DOHH2 (cell line): Measurements from ENCODE around the gene NAIF1.

Source experiments
- H3F3A ChIP-seq: fragments of 200-600 bp; sonication (generic), shearing (Covaris generic); 2 replicates; pipeline ENCODE4 v1.6.0; 2016; ENCODE audit warnings: antibody characterized with exemption, mild to moderate bottlenecking; ENCODE audit not compliant: control insufficient read depth, insufficient read depth
- H3K27ac ChIP-seq: fragments of 200-600 bp; sonication (generic); 2 replicates; pipeline ENCODE4 v1.5.1; 2014; ENCODE audit warnings: low read depth, mild to moderate bottlenecking, low read length, moderate library complexity
- H3K27me3 ChIP-seq: fragments of 200-600 bp; sonication (generic); 2 replicates; pipeline ENCODE4 v1.6.1; 2014; ENCODE audit warnings: mild to moderate bottlenecking, low read length, mixed read lengths; ENCODE audit not compliant: control insufficient read depth
- H3K36me3 ChIP-seq: fragments of 200-600 bp; sonication (generic); 2 replicates; pipeline ENCODE4 v1.6.1; 2014; ENCODE audit warnings: mild to moderate bottlenecking, low read length, moderate library complexity, mixed read lengths; ENCODE audit not compliant: control insufficient read depth
- H3K4me1 ChIP-seq: fragments of 200-600 bp; sonication (generic); 2 replicates; pipeline ENCODE4 v1.6.1; 2014; ENCODE audit warnings: mild to moderate bottlenecking, low read length, mixed read lengths; ENCODE audit not compliant: control insufficient read depth
- H3K4me2 ChIP-seq: fragments of 200-600 bp; sonication (generic); 2 replicates; pipeline ENCODE4 v1.6.0; 2014; ENCODE audit warnings: mild to moderate bottlenecking, low read length, moderate library complexity
- H3K4me3 ChIP-seq: fragments of 200-600 bp; sonication (generic); 2 replicates; pipeline ENCODE4 v1.5.1; 2014; ENCODE audit warnings: mild to moderate bottlenecking, low read length, mixed read lengths
- H3K79me2 ChIP-seq: fragments of 200-600 bp; sonication (generic); 2 replicates; pipeline ENCODE4 v1.6.1; 2014; ENCODE audit warnings: mild to moderate bottlenecking, low read length, mixed read lengths; ENCODE audit not compliant: control insufficient read depth
- H3K9me2 ChIP-seq: fragments of 200-600 bp; sonication (generic); replicated peaks from 2 replicates; pipeline ENCODE4 v1.6.1; 2014; ENCODE audit warnings: mild to moderate bottlenecking, low read length, mixed read lengths; ENCODE audit not compliant: control insufficient read depth
- H3K9me3 ChIP-seq: fragments of 200-600 bp; sonication (generic); 2 replicates; pipeline ENCODE4 v1.6.1; 2014; ENCODE audit warnings: antibody characterized with exemption, low read length, mixed read lengths; ENCODE audit not compliant: control insufficient read depth, insufficient read depth
- H4K20me1 ChIP-seq: fragments of 200-600 bp; sonication (generic); 2 replicates; pipeline ENCODE4 v1.6.0; 2014; ENCODE audit warnings: low read depth, mild to moderate bottlenecking, antibody characterized with exemption, low read length, moderate library complexity; ENCODE audit not compliant: control insufficient read depth, insufficient read depth
- CTCF ChIP-seq: fragments of 200-600 bp; sonication (generic); IDR thresholded peaks from one replicate; pipeline ENCODE4 v1.5.1; 2014; ENCODE audit warnings: antibody characterized with exemption, mild to moderate bottlenecking, low read depth, low read length; ENCODE audit not compliant: poor library complexity, severe bottlenecking
- EZH2phosphoT487 ChIP-seq: fragments of 200-600 bp; sonication (generic); IDR thresholded peaks from 2 replicates; pipeline ENCODE4 v1.6.1; 2017; ENCODE audit warnings: borderline replicate concordance, mild to moderate bottlenecking, antibody characterized with exemption, low read length, moderate library complexity, mixed read lengths

NAIF1 gene

GRCh38 chr9:128053560-128053959 lies 13.6 kb downstream of the NAIF1 start:
- no peaks in the 10 kb centered on the region for H4K20me1 ChIP-seq
- H3K27me3 ChIP-seq = no peaks in the 10 kb centered on the region; the same call in 1 of the 2 replicates
- no peaks in the 10 kb centered on the region for H3K36me3 ChIP-seq
- no peaks in the 10 kb centered on the region for H3K9me3 ChIP-seq
- no peak overlapping the region for H3K4me3 ChIP-seq
- peaks cover 4% of the 10 kb centered on the region; the same call in 1 of the 2 replicates for H3F3A ChIP-seq
- H3K27ac ChIP-seq = no peak overlapping the region
- no peak overlapping the region for H3K4me2 ChIP-seq
- H3K79me2 ChIP-seq = no peaks in the 10 kb centered on the region
- TF ChIP-seq EZH2phosphoT487 (no peak), CTCF (no peak)
- H3K4me1 ChIP-seq = peaks cover 14% of the 10 kb centered on the region
- H3K9me2 ChIP-seq = no peaks in the 10 kb centered on the region

GRCh38 chr9:128051932-128052709 lies 15.0 kb downstream of the NAIF1 start:
- peaks cover 14% of the 10 kb centered on the region for H3K4me1 ChIP-seq
- peaks cover 4% of the 10 kb centered on the region; the same call in 1 of the 2 replicates for H3F3A ChIP-seq
- no peaks in the 10 kb centered on the region for H3K9me2 ChIP-seq
- no peak overlapping the region for H3K4me2 ChIP-seq
- H4K20me1 ChIP-seq = no peaks in the 10 kb centered on the region
- TF ChIP-seq EZH2phosphoT487 (no peak), CTCF (no peak)
- H3K36me3 ChIP-seq = no peaks in the 10 kb centered on the region
- H3K27ac ChIP-seq = no peak overlapping the region
- no peaks in the 10 kb centered on the region for H3K9me3 ChIP-seq
- no peaks in the 10 kb centered on the region for H3K79me2 ChIP-seq
- no peak overlapping the region for H3K4me3 ChIP-seq
- no peaks in the 10 kb centered on the region; the same call in 1 of the 2 replicates for H3K27me3 ChIP-seq

- no peak overlapping the region for H3K4me2 ChIP-seq
- H3K4me3 ChIP-seq = no peak overlapping the region
These were observed 17.3 kb downstream of the NAIF1 start for GRCh38 chr9:128049843-128050242.

More at GRCh38 chr9:128049843-128050242, 17.3 kb downstream of the NAIF1 start:
- H3K9me3 ChIP-seq = no peaks in the 10 kb centered on the region
- TF ChIP-seq EZH2phosphoT487 (no peak), CTCF (no peak)
- no peaks in the 10 kb centered on the region for H3K36me3 ChIP-seq
- H3K9me2 ChIP-seq = no peaks in the 10 kb centered on the region
- H4K20me1 ChIP-seq = no peaks in the 10 kb centered on the region
- peaks cover 4% of the 10 kb centered on the region; the same call in 1 of the 2 replicates for H3F3A ChIP-seq
- H3K27me3 ChIP-seq = peaks cover 2% of the 10 kb centered on the region; the same call in 1 of the 2 replicates
- no peaks in the 10 kb centered on the region for H3K79me2 ChIP-seq
- peaks cover 9% of the 10 kb centered on the region for H3K4me1 ChIP-seq
- H3K27ac ChIP-seq = no peak overlapping the region
